GM12873 (cell line): Measurements from ENCODE around the gene TRPM3.
A peak's percentile ranks its signal among the peaks of the same experiment; 100 is the strongest.

Experiments used
- CTCF ChIP-seq: IDR thresholded peaks from 2 replicates; pipeline ENCODE4 v1.5.1; 2012; ENCODE audit warnings: low read depth, mild to moderate bottlenecking, moderate library complexity, low read length, control low read depth; ENCODE audit not compliant: insufficient read depth; ENCODE audit errors: missing control alignments

The TRPM3 gene

GRCh38 chr9:70517926-70518610, 603.4 kb downstream of the TRPM3 start:
- TF ChIP-seq CTCF = no peak

- no peak for TF ChIP-seq CTCF
Measured at GRCh38 chr9:70514273-70514672, 607.1 kb downstream of the TRPM3 start.

- TF ChIP-seq CTCF = no peak
Measured at GRCh38 chr9:70511858-70512257, 609.6 kb downstream of the TRPM3 start.

- TF ChIP-seq CTCF = peak; percentile 63
Measured at GRCh38 chr9:70510157-70510770, 611.2 kb downstream of the TRPM3 start.

- TF ChIP-seq CTCF = no peak
Measured at GRCh38 chr9:70506159-70506558, 615.3 kb downstream of the TRPM3 start.

GRCh38 chr9:70504834-70505233, 616.6 kb downstream of the TRPM3 start:
- TF ChIP-seq CTCF = no peak

GRCh38 chr9:70502690-70503089, 618.7 kb downstream of the TRPM3 start:
- TF ChIP-seq CTCF = no peak
